HFFc6 (cell line): Measurements from ENCODE around the gene OR51G1. TPM values are rescaled to one million over a fixed set of nuclear protein-coding genes. Genes with fewer than 3 reads are reported as not detected.

Experiments used
- DNase-seq: peaks from one replicate; pipeline ENCODE4 v3.0.0-alpha.2; 2018
- H3K27ac Mint-ChIP-seq: 2 replicates; pipeline ENCODE4 v1.8.0; 2020; ENCODE audit warnings: mild to moderate bottlenecking, mixed read lengths
- H3K27me3 Mint-ChIP-seq: 2 replicates; pipeline ENCODE4 v1.8.0; 2021; ENCODE audit warnings: mild to moderate bottlenecking, moderate library complexity, mixed read lengths; ENCODE audit not compliant: insufficient read depth
- H3K36me3 Mint-ChIP-seq: 2 replicates; pipeline ENCODE4 v1.8.0; 2021; ENCODE audit warnings: low read depth, mixed read lengths
- H3K4me1 Mint-ChIP-seq: 2 replicates; pipeline ENCODE4 v1.8.0; 2020; ENCODE audit warnings: low read depth, mixed read lengths
- H3K4me3 Mint-ChIP-seq: 2 replicates; pipeline ENCODE4 v1.8.0; 2020; ENCODE audit warnings: mild to moderate bottlenecking, moderate library complexity, mixed read lengths
- H3K9me3 Mint-ChIP-seq: 2 replicates; pipeline ENCODE4 v1.8.0; 2020; ENCODE audit warnings: mild to moderate bottlenecking, mixed read lengths
- CTCF ChIP-seq: fragments of 200-600 bp; sonication (generic); IDR thresholded peaks from 2 replicates; pipeline ENCODE4 v1.5.0; 2021; ENCODE audit warnings: antibody characterized with exemption, mild to moderate bottlenecking
- total RNA-seq, 6 experiments: library from RNA; stranded (reverse); fragmentation: NEBNext Ultra II Directional; extraction: Animal tissue kit (Norgen Biotek cat#: 25700); gene quantifications; 2 replicates in 1 of 6; 3 replicates in 5 of 6; pipeline ENCODE4 v1.2.3, GENCODE V29; 2021

The OR51G1 gene
- total RNA-seq, 6 experiments from 2014 or later = not detected

DNA sequence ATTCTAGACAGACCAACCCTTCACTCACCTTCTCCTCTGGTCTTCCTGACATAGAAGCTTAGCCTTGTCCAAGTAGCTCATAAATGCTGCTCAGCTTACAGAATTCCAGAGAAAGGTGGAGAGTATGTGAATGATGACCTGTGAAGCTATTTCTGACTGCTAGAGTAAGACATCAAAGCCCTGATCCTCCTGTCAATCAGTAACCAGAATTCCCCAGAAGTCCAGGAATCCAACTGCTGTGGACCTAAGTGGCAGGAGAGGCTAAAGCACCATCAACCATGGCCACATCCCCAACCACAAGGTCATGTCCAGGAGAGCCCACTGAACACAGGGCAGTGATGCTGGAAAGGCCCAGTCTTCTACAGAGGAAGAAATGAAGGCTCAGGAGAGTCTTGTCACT is 7.6 kb downstream of the OR51G1 start:
- Mint-ChIP-seq H3K9me3 (peaks cover 61% of the 10 kb centered on the region), H3K27ac (no peak overlapping the region), H3K4me1 (no peaks in the 10 kb centered on the region), H3K36me3 (peaks cover 14% of the 10 kb centered on the region), H3K4me3 (no peak overlapping the region), H3K27me3 (peaks cover 2% of the 10 kb centered on the region)
- DNase-seq = no peak
- no peak for TF ChIP-seq CTCF

- peaks cover 23% of the 10 kb centered on the region for H3K9me3 Mint-ChIP-seq
Measured at GRCh38 chr11:4903484-4903883, 20.7 kb downstream of the OR51G1 start, which contains the start of gene OR51A7. Gene OR51A7 (plus strand): TSS chr11:4903783. CDS start chr11:4907370, 3,587 bp downstream.

GRCh38 chr11:4891996-4892640 is 32.0 kb downstream of the OR51G1 start:
- Mint-ChIP-seq H3K27me3 (no peaks in the 10 kb centered on the region), H3K4me3 (no peak overlapping the region), H3K36me3 (no peaks in the 10 kb centered on the region), H3K27ac (no peak overlapping the region), H3K9me3 (peaks cover 9% of the 10 kb centered on the region; the same call in 1 of the 2 replicates), H3K4me1 (no peaks in the 10 kb centered on the region; the same call in 1 of the 2 replicates)
- peak; percentile 45 for DNase-seq
- no peak; the same call in 1 of the 2 replicates for TF ChIP-seq CTCF

More at GRCh38 chr11:4903484-4903883, 20.7 kb downstream of the OR51G1 start, which contains the start of gene OR51A7:
- no peak for DNase-seq
- H3K36me3 Mint-ChIP-seq = no peaks in the 10 kb centered on the region
- no peaks in the 10 kb centered on the region for H3K27me3 Mint-ChIP-seq
- H3K4me1 Mint-ChIP-seq = no peaks in the 10 kb centered on the region
- no peak for TF ChIP-seq CTCF
- no peak within 1 kb of the TSS for H3K4me3 Mint-ChIP-seq
- H3K27ac Mint-ChIP-seq = no peak within 1 kb of the TSS

DNA sequence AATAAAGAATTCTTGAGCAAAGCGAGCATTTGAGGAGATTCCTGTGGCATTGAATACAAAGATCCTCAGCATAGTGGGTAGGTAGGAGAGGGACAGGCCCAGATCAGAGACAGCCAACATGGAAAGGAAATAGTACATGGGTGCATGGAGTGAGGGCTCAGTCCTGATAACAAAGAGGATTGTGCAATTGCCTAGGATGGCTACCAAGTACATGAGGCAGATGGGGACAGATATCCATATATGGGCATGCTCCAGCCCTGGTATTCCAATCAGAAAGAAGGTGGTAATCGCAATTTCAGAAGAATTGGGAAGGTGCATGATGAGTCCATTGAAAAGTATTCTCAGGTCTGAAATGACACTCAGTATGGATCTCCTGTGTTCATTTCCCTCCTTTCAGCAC is 33.9 kb downstream of the OR51G1 start:
- Mint-ChIP-seq H3K4me3 (no peak overlapping the region), H3K36me3 (no peaks in the 10 kb centered on the region), H3K27ac (no peak overlapping the region), H3K27me3 (no peaks in the 10 kb centered on the region), H3K4me1 (no peaks in the 10 kb centered on the region; the same call in 1 of the 2 replicates), H3K9me3 (peaks cover 4% of the 10 kb centered on the region; the same call in 1 of the 2 replicates)
- DNase-seq = no peak
- TF ChIP-seq CTCF = no peak

GRCh38 chr11:4887591-4887990 is 36.5 kb downstream of the OR51G1 start:
- no peaks in the 10 kb centered on the region for H3K36me3 Mint-ChIP-seq
- no peak for TF ChIP-seq CTCF
- DNase-seq = no peak
- H3K27ac Mint-ChIP-seq = no peak overlapping the region
- peaks cover 11% of the 10 kb centered on the region for H3K9me3 Mint-ChIP-seq
- H3K4me1 Mint-ChIP-seq = no peaks in the 10 kb centered on the region; the same call in 1 of the 2 replicates
- H3K27me3 Mint-ChIP-seq = no peaks in the 10 kb centered on the region
- no peak overlapping the region for H3K4me3 Mint-ChIP-seq
